IPS-20b (cell line): ENCODE results near the gene C1orf198.

Experiments
- H3K27ac ChIP-seq: one replicate; pipeline ENCODE4 v1.5.1; 2013; ENCODE audit warnings: low read length
- H3K27me3 ChIP-seq: 2 replicates; pipeline ENCODE4 v1.6.1; 2013; ENCODE audit warnings: mild to moderate bottlenecking, low read length, inconsistent platforms; ENCODE audit not compliant: insufficient read depth
- H3K36me3 ChIP-seq: 2 replicates; pipeline ENCODE4 v1.6.1; 2013; ENCODE audit warnings: low read depth, mild to moderate bottlenecking, inconsistent platforms, low read length, moderate library complexity; ENCODE audit not compliant: insufficient read depth
- H3K4me1 ChIP-seq: 2 replicates; pipeline ENCODE4 v1.6.1; 2013; ENCODE audit warnings: mild to moderate bottlenecking, control low read depth, inconsistent platforms, low read length, moderate library complexity; ENCODE audit not compliant: insufficient read depth
- H3K4me3 ChIP-seq: 2 replicates; pipeline ENCODE4 v1.5.1; 2013; ENCODE audit warnings: mild to moderate bottlenecking, low read length, inconsistent platforms
- H3K9ac ChIP-seq: 2 replicates; pipeline ENCODE4 v1.6.1; 2013; ENCODE audit warnings: low read depth, mild to moderate bottlenecking, inconsistent platforms, low read length, moderate library complexity
- H3K9me3 ChIP-seq: 2 replicates; pipeline ENCODE4 v1.6.1; 2013; ENCODE audit warnings: mild to moderate bottlenecking, low read depth, low read length, inconsistent platforms; ENCODE audit not compliant: insufficient read depth

The C1orf198 gene

DNA sequence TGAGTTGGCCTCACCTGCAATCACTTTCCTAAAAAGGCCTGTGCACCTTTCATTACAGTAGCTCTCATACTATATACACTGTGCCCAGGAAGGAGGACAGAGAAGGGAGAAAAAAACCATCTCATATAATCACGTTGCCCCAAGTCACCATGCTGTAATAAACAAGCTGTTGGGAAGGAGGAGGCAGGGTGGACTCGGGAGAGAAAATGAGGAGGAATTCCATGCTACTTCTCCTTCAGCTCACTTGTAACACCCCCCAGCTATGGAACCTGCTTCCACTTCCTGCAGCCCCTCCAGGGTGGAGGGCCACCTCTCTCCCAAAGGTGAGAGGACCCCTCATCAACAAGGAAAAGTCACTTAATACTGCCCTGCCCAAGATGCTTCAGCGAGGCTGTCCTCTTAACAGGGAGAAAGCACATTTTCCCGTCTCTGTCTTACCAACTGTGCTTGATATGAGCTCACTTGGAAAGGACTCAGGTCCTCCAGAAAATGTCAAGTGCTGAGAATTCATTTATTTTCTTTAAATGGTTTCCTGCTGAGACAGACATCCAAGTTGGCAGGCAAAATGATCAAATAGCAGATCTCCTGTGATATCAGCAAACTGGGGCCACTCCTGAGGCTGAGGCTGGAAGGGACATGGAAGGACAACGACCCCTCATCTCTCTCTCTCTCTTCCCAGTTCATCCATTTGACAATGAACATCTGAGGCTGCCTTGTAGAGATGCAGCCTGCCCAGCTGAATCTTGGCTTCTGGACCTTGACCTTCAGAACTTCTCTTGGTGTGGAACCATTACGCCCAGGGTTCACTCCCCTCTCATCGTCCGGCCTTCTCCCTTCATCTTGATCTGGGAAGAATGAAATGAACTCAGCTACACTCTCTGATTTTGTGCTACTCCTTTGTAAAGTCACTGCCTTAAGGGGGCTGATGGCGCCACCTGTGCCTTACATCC is 67.2 kb downstream of the C1orf198 start:
- no peak overlapping the region for H3K9ac ChIP-seq
- H3K4me1 ChIP-seq = no peaks in the 10 kb centered on the region
- H3K27me3 ChIP-seq = peaks cover 15% of the 10 kb centered on the region
- no peaks in the 10 kb centered on the region for H3K9me3 ChIP-seq
- no peak overlapping the region for H3K4me3 ChIP-seq
- no peak overlapping the region for H3K27ac ChIP-seq
- H3K36me3 ChIP-seq = no peaks in the 10 kb centered on the region

DNA sequence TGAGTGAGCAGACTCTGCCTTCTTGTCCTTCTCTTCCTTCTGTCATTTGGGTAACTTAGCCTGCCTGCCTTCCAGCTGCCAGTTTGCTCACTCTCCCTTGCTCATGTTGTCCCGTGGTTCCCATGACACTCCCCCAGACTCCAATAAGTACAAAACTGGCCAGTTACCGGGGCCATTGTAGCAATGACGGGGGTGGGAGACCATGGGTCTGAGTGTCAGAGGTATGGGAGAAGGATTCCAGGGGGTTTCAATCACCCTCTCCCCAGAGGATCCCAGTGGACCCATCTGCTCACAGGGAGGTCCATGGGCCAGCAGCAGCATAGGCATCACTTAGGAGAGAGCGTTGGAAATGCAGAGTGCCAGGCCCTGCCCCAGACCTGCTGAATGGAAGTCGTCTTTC is 69.8 kb downstream of the C1orf198 start:
- Histone ChIP-seq H3K4me1 (no peaks in the 10 kb centered on the region), H3K27ac (no peak overlapping the region), H3K4me3 (no peak overlapping the region), H3K9me3 (no peaks in the 10 kb centered on the region), H3K9ac (no peak overlapping the region), H3K36me3 (no peaks in the 10 kb centered on the region), H3K27me3 (peaks cover 15% of the 10 kb centered on the region)

DNA sequence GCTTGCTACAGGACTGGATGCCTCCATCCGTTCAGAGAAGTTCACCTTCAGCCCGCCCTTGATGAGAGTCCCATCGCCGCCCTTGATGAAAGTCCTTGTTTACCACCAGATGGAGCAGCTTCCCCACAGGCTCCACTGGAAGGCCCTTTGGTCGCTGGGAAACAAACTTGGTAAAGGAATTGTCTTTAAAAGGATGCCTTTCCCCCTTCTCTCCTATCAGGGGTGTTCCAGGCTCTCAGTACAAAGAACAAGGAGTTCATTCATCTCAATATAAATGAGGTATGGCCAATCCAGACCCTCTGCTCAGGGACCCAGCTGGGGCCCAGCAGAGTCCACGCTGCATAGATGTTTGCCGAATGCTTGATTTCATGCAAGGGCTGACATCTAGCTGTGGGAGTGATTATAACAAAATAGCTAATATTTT is 70.4 kb downstream of the C1orf198 start:
- no peak overlapping the region for H3K9ac ChIP-seq
- no peaks in the 10 kb centered on the region for H3K9me3 ChIP-seq
- no peaks in the 10 kb centered on the region for H3K36me3 ChIP-seq
- no peak overlapping the region for H3K4me3 ChIP-seq
- H3K27me3 ChIP-seq = peaks cover 15% of the 10 kb centered on the region
- H3K27ac ChIP-seq = no peak overlapping the region
- H3K4me1 ChIP-seq = no peaks in the 10 kb centered on the region

DNA sequence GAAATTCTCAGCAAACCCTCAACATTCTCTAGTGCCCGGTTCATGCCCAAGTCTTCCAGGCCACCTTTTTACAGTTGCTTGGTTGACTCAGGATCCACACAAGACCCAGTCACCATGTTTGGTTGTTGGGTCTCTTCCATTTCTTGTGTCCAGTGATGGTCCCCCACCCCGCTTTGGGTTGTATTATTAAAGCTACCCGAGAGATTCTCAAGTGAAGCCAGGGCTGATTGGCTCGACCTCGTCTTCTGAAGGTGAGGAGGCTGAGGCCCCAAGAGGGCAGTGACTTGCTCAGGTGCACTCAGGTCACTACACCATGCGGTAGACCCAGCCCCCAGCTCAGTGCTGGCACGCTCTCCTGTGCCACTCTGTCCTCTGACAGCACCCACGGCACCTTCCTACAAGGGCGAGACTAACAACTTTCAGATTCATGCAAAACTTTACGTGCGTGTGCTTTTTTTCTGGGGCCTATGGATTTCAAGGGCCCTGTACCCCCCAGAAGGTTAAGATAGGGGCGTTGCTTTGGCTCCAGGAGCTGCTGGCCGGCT is 70.9 kb downstream of the C1orf198 start:
- Histone ChIP-seq H3K9me3 (no peaks in the 10 kb centered on the region), H3K36me3 (no peaks in the 10 kb centered on the region), H3K27ac (no peak overlapping the region), H3K27me3 (peaks cover 15% of the 10 kb centered on the region), H3K4me1 (no peaks in the 10 kb centered on the region), H3K4me3 (no peak overlapping the region), H3K9ac (no peak overlapping the region)

DNA sequence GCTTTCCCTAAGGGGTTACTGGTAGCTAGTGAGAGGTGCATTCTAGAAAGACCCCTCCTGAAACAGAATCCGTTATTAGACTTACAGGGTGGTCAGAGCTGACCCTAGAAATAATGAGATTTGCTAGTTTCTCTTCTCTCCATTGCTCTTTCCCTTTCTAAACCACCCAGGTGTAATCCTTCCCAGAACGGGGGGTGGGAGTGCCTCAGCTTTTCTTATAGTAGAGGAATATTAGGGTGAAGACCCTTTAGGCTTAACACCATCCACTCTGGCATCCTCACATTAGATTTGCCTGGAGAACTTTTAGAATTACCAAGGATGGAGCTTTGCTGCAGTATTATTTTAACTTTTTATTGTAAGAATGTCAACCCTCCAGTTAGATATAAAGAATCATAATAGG is 71.7 kb downstream of the C1orf198 start:
- Histone ChIP-seq H3K4me1 (no peaks in the 10 kb centered on the region), H3K9ac (no peak overlapping the region), H3K27me3 (peaks cover 15% of the 10 kb centered on the region), H3K4me3 (no peak overlapping the region), H3K9me3 (no peaks in the 10 kb centered on the region), H3K27ac (no peak overlapping the region), H3K36me3 (no peaks in the 10 kb centered on the region)

DNA sequence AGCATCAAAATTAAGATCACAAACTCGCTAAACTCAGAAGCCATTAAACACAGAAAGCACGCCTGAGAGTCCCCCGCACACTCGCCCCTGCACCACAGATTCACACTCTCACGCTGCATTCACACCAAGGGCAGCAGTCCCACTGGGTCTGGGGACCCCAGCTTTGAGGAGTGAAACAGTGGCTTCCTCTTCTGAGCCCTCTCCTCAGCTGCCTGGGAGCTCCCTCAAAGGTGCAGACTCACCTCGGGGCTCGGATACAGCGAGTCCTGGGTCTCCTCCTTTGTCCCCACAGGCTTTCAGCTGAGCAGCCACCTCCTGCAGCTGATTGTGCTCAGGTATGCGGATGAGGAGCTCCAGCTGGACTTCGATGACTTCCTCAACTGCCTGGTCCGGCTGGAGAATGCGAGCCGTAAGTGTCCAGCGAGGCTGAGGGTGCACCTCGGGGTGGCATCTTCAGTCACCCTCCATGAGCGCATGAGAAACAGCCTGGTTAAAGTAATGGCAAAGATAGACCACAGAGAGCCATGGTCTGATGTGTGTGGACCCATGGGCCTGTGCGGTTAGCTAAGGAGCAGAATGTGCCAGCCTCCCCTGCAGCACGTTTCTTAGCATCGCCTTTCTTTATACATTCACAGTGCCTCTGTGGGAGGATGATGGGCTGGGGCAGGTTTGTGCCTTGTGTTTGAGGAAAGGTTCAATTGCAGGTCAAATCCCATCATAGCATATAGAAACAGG is 73.3 kb downstream of the C1orf198 start:
- H3K4me3 ChIP-seq = no peak overlapping the region
- no peaks in the 10 kb centered on the region for H3K36me3 ChIP-seq
- no peaks in the 10 kb centered on the region for H3K4me1 ChIP-seq
- no peak overlapping the region for H3K27ac ChIP-seq
- no peaks in the 10 kb centered on the region for H3K9me3 ChIP-seq
- peaks cover 25% of the 10 kb centered on the region for H3K27me3 ChIP-seq
- H3K9ac ChIP-seq = no peak overlapping the region

DNA sequence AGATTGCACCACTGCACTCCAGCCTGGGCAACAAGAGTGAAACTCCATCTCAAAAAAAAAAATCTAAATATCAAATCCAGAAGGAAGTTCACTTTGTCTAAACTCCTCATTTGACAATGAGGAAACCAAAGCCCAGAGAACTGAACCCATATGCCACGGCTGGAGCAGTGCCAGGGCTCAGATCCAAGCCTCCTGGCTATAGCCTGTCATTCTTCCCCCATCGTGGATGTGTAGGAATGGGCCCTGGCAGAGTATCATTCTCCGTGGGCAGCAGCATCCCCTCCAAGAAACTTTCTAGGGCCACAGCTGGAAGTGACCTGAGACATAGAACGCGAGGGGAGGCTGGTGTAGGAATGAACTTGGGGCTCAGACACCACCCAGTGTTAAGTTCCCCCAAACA is 73.9 kb downstream of the C1orf198 start:
- no peaks in the 10 kb centered on the region for H3K9me3 ChIP-seq
- no peaks in the 10 kb centered on the region for H3K4me1 ChIP-seq
- H3K27me3 ChIP-seq = peaks cover 31% of the 10 kb centered on the region
- no peak overlapping the region for H3K27ac ChIP-seq
- H3K4me3 ChIP-seq = no peak overlapping the region
- no peak overlapping the region for H3K9ac ChIP-seq
- no peaks in the 10 kb centered on the region for H3K36me3 ChIP-seq

DNA sequence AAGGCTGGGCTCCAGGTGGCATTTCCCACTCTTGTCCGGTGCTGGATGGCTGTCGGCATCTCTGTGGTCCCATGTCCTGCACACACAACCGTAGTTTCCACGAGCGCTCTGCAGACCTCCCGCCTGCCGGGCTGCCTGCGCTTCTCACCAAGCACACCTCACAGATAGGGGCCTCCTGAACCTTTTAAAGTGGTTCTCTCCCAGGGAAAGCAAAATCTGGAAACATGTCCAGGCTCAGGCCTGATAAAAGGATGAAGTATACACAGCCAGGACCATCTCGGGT is 74.9 kb downstream of the C1orf198 start:
- Histone ChIP-seq H3K9ac (no peak overlapping the region), H3K27ac (no peak overlapping the region), H3K36me3 (no peaks in the 10 kb centered on the region), H3K4me1 (no peaks in the 10 kb centered on the region), H3K9me3 (no peaks in the 10 kb centered on the region), H3K27me3 (peaks cover 41% of the 10 kb centered on the region), H3K4me3 (no peak overlapping the region)

DNA sequence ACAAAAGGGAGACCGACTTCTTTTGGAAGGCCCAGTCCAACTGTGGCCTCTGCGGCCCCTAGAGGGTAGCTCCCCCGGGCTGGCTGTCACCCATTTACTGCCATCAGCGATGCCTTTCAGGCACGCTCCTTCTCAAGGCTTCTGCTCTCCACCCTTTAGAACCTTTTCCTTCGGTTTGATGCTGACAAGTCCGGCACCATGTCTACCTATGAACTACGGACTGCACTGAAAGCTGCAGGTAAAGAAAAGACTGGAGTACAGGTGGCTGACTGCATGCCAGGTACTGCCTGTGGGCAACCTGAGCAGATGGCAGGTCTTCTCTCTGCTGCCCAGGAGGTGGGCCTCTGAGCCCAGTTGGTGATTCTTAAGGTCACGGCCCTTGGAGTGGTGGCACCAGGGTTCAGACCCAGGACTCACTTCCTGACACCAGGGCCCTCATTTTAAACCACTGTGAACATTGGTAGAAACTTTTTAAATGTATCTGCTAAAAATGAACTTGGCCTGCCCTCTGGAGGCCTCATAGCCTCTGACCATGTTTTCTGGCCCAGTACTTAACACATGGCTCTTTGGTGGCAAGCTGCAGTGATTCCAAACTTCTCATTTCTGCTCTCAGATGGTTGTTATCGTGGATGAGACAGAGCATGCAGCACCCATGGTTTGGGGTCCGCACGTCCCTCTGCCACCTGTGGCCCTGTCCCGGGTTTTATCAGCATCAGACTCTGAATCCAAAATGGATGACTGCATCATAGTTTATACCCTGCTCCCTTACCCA is 75.4 kb downstream of the C1orf198 start:
- H3K4me3 ChIP-seq = no peak overlapping the region
- no peaks in the 10 kb centered on the region for H3K36me3 ChIP-seq
- H3K9ac ChIP-seq = no peak overlapping the region
- H3K27ac ChIP-seq = no peak overlapping the region
- no peaks in the 10 kb centered on the region for H3K9me3 ChIP-seq
- H3K27me3 ChIP-seq = peaks cover 47% of the 10 kb centered on the region
- H3K4me1 ChIP-seq = no peaks in the 10 kb centered on the region

DNA sequence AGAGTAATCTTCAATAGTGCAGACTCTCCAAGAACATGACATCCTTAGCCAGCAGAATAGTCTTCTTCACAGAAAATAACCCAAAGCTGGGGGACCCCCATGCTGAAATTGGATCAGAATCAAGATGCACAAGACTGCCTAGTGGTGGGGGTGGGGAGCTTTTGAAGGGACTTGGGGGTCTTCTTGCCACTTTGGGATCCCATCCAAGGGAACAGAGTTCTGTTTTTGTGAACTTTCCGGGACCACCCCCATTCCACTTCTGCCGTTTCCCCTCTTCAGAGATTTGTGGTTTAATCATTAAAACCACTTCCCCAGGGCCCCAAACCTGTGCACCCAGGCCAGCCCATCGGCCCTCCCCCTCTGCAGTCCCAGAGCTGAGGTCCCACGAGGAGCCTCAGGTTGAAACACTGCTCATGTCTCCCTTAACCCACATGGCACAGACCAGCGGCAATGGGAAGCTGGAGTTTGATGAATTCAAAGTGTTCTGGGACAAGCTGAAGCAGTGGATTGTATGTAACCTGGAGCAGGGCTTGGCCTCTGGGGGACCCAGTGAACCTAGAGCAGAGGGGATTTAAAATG is 76.2 kb downstream of the C1orf198 start:
- Histone ChIP-seq H3K4me1 (no peaks in the 10 kb centered on the region), H3K4me3 (no peak overlapping the region), H3K9me3 (no peaks in the 10 kb centered on the region), H3K27me3 (peaks cover 48% of the 10 kb centered on the region), H3K27ac (no peak overlapping the region), H3K36me3 (no peaks in the 10 kb centered on the region), H3K9ac (no peak overlapping the region)

DNA sequence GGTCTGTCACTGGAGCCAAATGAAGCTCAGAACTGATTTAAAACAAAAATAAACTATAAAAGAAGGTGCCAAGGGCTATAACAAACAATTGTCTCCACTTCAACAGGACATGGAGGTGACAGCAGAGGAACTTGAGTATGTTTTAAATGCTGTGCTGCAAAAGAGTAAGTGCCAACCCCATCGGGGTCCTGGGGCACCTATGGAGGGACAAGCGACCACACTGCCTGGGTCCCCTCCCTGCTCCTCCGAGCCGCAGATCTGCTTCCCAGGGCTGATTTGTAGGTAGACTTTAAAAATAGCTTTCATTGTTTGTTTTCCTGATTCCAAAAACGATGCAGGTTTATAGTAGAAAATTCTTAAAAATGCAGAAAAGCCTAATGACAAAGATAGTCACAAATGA is 78.3 kb downstream of the C1orf198 start:
- Histone ChIP-seq H3K4me3 (no peak overlapping the region), H3K9me3 (no peaks in the 10 kb centered on the region), H3K9ac (no peak overlapping the region), H3K27me3 (peaks cover 60% of the 10 kb centered on the region), H3K27ac (no peak overlapping the region), H3K36me3 (no peaks in the 10 kb centered on the region), H3K4me1 (peaks cover 8% of the 10 kb centered on the region)
